ENCODE data around the gene TTC23. TPM values are rescaled to one million over a fixed set of nuclear protein-coding genes. Genes with fewer than 3 reads are reported as not detected.

The TTC23 gene
- total RNA-seq, 2 experiments from 2014 or later = 2.8 to 7.6 TPM

DNA sequence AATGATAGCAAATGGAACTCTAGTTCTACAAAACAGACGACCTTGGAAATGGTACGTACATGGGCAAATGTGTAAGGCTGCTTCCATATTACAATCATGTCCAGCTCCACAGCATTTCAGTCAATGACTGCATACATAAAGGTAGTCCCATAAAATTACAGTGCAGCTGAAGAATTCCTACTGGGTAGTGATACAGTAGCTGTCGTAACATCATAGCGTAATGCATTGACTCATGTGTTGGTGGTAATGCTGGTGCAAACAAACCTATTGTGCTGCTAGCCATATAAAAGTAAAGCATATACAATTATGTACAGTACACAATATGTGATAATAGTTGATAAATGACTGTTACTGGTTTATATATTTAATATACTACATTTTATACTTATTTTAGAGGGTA is 18.5 kb downstream of the TTC23 start:
- no peaks in the 10 kb centered on the region for H3K79me2 ChIP-seq (ENCODE audit: insufficient read depth, low read depth, low read length)
- POLR2A ChIA-PET = no interaction called here
- TF ChIP-seq, protein P1, sequence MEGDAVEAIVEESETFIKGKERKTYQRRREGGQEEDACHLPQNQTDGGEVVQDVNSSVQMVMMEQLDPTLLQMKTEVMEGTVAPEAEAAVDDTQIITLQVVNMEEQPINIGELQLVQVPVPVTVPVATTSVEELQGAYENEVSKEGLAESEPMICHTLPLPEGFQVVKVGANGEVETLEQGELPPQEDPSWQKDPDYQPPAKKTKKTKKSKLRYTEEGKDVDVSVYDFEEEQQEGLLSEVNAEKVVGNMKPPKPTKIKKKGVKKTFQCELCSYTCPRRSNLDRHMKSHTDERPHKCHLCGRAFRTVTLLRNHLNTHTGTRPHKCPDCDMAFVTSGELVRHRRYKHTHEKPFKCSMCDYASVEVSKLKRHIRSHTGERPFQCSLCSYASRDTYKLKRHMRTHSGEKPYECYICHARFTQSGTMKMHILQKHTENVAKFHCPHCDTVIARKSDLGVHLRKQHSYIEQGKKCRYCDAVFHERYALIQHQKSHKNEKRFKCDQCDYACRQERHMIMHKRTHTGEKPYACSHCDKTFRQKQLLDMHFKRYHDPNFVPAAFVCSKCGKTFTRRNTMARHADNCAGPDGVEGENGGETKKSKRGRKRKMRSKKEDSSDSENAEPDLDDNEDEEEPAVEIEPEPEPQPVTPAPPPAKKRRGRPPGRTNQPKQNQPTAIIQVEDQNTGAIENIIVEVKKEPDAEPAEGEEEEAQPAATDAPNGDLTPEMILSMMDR (conservative IDR thresholded peaks at IDR 0.05; ENCODE audit: low read length) = no peak
- no peak for TF ChIP-seq EZH2phosphoT487 (IDR thresholded peaks at IDR 0.05; ENCODE audit: borderline replicate concordance, low read depth, low read length)
- no peaks in the 10 kb centered on the region for H3K36me3 ChIP-seq (ENCODE audit: insufficient read depth, low read length)
- no peak overlapping the region for H3K4me3 ChIP-seq (ENCODE audit: low read depth, low read length, poor library complexity, severe bottlenecking)
- no peak overlapping the region for H3K27ac ChIP-seq (ENCODE audit: low read depth, low read length, poor library complexity, severe bottlenecking)
- H2AFZ ChIP-seq (ENCODE audit: low read length) = no peak overlapping the region
- no TSS peak for BruUV-seq (replicated peaks)
- intact Hi-C loops (cut with micrococcal nuclease; ENCODE audit: unreplicated experiment) = loop anchor here (10.0 kb wide), 1 partner anchor 586 kb away; the partner anchor contains the start of gene IGF1R
- H3K4me1 ChIP-seq (ENCODE audit: insufficient read depth, low read length, poor library complexity, severe bottlenecking) = no peaks in the 10 kb centered on the region
- CTCF ChIA-PET (ENCODE audit: unreplicated experiment) = no interaction called here
- H3K4me2 ChIP-seq (ENCODE audit: low read length) = no peak overlapping the region
- DNase-seq (ENCODE audit: low spot score) = no peak
- H3K9me3 ChIP-seq (ENCODE audit: low read length) = no peaks in the 10 kb centered on the region
- H4K20me1 ChIP-seq (ENCODE audit: insufficient read depth, low read length) = no peaks in the 10 kb centered on the region
- H3K9me2 ChIP-seq (ENCODE audit: insufficient read depth, low read length) = no peaks in the 10 kb centered on the region

DNA sequence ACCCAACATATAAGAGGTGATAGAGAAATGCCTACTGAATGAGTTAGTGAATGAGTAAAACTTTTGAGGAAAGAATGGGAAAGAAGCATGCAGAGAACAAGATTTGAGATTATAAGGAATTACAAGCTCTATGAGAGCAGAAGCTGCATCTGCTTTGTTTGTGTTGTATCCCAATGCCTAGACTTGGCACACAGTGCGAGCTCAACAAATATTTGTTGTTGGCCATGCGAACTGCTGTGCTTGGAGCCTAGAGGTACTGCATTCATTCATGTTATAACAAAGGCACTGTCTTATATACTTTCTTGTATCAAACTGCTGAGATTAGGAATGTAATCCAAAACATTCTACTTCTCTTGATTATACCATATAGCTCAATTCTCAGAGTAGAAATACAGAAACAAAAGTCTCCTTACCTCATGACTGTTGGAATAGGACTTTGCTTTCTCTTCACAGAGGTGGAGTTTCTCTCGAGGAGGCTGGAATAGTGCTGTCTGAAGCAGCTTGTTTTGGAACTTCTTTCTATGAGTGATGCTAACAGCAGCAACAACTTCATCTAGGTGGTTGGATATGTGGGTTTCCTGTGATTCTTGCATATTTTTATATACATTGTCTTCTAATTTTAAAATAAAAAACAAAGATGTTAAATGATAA is 21.1 kb downstream of the TTC23 start:
- no peak for DNase-seq (ENCODE audit: low spot score)
- H2AFZ ChIP-seq (ENCODE audit: low read length) = no peak overlapping the region
- no peaks in the 10 kb centered on the region for H3K4me1 ChIP-seq (ENCODE audit: insufficient read depth, low read length, poor library complexity, severe bottlenecking)
- H3K79me2 ChIP-seq (ENCODE audit: insufficient read depth, low read depth, low read length) = no peaks in the 10 kb centered on the region
- no peaks in the 10 kb centered on the region for H3K9me2 ChIP-seq (ENCODE audit: insufficient read depth, low read length)
- ChIA-PET CTCF (ENCODE audit: unreplicated experiment) (no interaction called here), POLR2A (no interaction called here)
- H3K9me3 ChIP-seq (ENCODE audit: low read length) = no peaks in the 10 kb centered on the region
- H3K36me3 ChIP-seq (ENCODE audit: insufficient read depth, low read length) = no peaks in the 10 kb centered on the region
- no peak overlapping the region for H3K4me3 ChIP-seq (ENCODE audit: low read depth, low read length, poor library complexity, severe bottlenecking)
- no peak overlapping the region for H3K4me2 ChIP-seq (ENCODE audit: low read length)
- no TSS peak for BruUV-seq (replicated peaks)
- no peak for TF ChIP-seq EZH2phosphoT487 (IDR thresholded peaks at IDR 0.05; ENCODE audit: borderline replicate concordance, low read depth, low read length)
- TF ChIP-seq, protein P1 (conservative IDR thresholded peaks at IDR 0.05; ENCODE audit: low read length) = no peak
- H3K27ac ChIP-seq (ENCODE audit: low read depth, low read length, poor library complexity, severe bottlenecking) = no peak overlapping the region
- intact Hi-C loops (cut with micrococcal nuclease; ENCODE audit: unreplicated experiment) = no loop called here
- no peaks in the 10 kb centered on the region for H4K20me1 ChIP-seq (ENCODE audit: insufficient read depth, low read length)

DNA sequence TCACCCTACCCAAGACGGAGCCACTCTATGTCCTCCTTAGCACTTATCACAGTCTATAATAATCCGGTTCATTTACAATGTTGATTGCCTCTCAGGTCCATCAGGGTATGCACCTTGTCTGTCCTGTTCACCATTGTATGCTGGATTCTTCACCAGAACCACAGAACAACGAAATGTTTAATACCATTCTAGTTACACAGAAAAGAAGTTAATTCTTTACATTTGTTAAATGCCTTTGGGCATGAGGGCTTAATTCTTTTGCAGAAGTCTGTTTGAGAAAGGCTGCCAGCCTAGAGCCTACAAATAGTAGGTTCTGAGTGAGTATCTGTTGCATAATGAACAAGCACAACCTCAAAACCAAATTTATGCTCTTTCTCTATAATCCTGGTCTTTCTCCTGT is 22.6 kb downstream of the TTC23 start:
- DNase-seq (ENCODE audit: low spot score) = no peak
- H3K36me3 ChIP-seq (ENCODE audit: insufficient read depth, low read length) = no peaks in the 10 kb centered on the region
- intact Hi-C loops (cut with micrococcal nuclease; ENCODE audit: unreplicated experiment) = no loop called here
- TF ChIP-seq EZH2phosphoT487 (IDR thresholded peaks at IDR 0.05; ENCODE audit: borderline replicate concordance, low read depth, low read length) = no peak
- TF ChIP-seq, protein P1 (conservative IDR thresholded peaks at IDR 0.05; ENCODE audit: low read length) = no peak
- POLR2A ChIA-PET = interaction anchor here (1.0 kb wide), 1 partner anchor 11 kb away, joined by 3 read pairs; no protein-coding TSS in a partner anchor
- no peaks in the 10 kb centered on the region for H4K20me1 ChIP-seq (ENCODE audit: insufficient read depth, low read length)
- H3K27ac ChIP-seq (ENCODE audit: low read depth, low read length, poor library complexity, severe bottlenecking) = no peak overlapping the region
- H3K4me3 ChIP-seq (ENCODE audit: low read depth, low read length, poor library complexity, severe bottlenecking) = no peak overlapping the region
- H3K79me2 ChIP-seq (ENCODE audit: insufficient read depth, low read depth, low read length) = no peaks in the 10 kb centered on the region
- no peaks in the 10 kb centered on the region for H3K4me1 ChIP-seq (ENCODE audit: insufficient read depth, low read length, poor library complexity, severe bottlenecking)
- CTCF ChIA-PET (ENCODE audit: unreplicated experiment) = interaction anchor here (0.5 kb wide), 1 partner anchor 12 kb away, joined by 4 read pairs; no protein-coding TSS in a partner anchor
- no peak overlapping the region for H3K4me2 ChIP-seq (ENCODE audit: low read length)
- no TSS peak for BruUV-seq (replicated peaks)
- H2AFZ ChIP-seq (ENCODE audit: low read length) = no peak overlapping the region
- no peaks in the 10 kb centered on the region for H3K9me3 ChIP-seq (ENCODE audit: low read length)
- no peaks in the 10 kb centered on the region for H3K9me2 ChIP-seq (ENCODE audit: insufficient read depth, low read length)
